Measurements from ENCODE around the gene SLC6A8. TPM values are rescaled to one million over a fixed set of nuclear protein-coding genes. Genes with fewer than 3 reads are reported as not detected.

SLC6A8 gene
- total RNA-seq, 1 donor from 2014 or later = 74.1 TPM

- TF ChIP-seq CTCF (IDR thresholded peaks at IDR 0.05) = no peak
- no peak for DNase-seq (ENCODE audit: extremely low spot score, unreplicated experiment)
- no peaks in the 10 kb centered on the region for H3K9me3 Mint-ChIP-seq (ENCODE audit: unreplicated experiment)
- H3K27me3 Mint-ChIP-seq (ENCODE audit: unreplicated experiment) = peaks cover 19% of the 10 kb centered on the region
- no peak overlapping the region for H3K4me3 Mint-ChIP-seq (ENCODE audit: unreplicated experiment)
- peaks cover 10% of the 10 kb centered on the region for H3K4me1 Mint-ChIP-seq (ENCODE audit: unreplicated experiment)
- no peaks in the 10 kb centered on the region for H3K36me3 Mint-ChIP-seq (ENCODE audit: unreplicated experiment)
- H3K27ac Mint-ChIP-seq (ENCODE audit: unreplicated experiment) = no peak overlapping the region
Observed at GRCh38 chrX:153670748-153671588, 16.8 kb upstream of the SLC6A8 start.

DNA sequence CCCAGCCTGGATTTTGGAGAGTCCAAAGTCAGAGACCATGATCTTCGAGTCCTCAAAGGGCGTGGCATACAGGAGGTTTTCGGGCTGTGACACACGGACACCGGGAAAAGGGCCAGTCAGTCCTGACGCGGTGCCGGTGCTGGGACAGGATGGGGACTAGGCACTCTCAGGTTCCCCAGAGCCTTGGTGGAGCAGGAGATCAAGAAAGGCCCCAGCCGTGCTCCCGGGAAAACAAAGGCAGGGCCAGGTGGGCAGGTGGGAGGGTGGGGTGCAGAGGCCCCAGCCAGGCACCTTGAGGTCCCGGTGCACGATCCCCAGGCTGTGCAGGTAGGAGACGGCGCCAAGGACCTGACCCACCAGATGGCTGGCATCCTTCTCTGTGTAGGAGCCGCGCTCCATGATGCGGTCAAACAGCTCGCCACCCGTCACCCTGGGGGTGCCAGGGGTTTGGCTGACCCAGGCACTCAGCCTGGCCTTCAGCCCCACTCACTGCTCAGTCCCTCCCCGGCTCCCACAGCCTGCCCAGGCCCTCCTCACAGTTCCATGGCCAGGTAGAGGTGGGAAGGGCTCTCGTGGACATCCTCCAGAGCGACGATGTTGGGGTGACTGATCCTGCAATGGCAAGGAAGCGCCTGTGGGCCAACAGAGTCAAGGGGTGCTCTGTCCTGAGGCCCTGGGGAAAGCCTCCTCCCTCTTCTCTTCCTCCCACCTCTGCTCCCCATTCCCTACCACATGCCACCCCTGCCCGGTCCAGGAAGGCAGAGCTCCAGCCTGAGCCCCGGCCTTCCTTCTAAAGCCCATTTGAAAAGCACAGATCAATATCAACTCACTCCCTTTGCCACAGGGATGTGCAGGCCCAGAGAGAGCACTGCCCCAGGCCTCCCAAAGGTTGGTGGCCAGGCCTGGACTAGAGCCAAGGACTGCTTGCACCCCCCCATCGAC lies 15.9 kb upstream of the SLC6A8 start:
- DNase-seq (ENCODE audit: extremely low spot score, unreplicated experiment) = no peak
- no peak for TF ChIP-seq CTCF (IDR thresholded peaks at IDR 0.05)
- no peak overlapping the region for H3K4me3 Mint-ChIP-seq (ENCODE audit: unreplicated experiment)
- H3K27ac Mint-ChIP-seq (ENCODE audit: unreplicated experiment) = no peak overlapping the region
- no peaks in the 10 kb centered on the region for H3K9me3 Mint-ChIP-seq (ENCODE audit: unreplicated experiment)
- no peaks in the 10 kb centered on the region for H3K36me3 Mint-ChIP-seq (ENCODE audit: unreplicated experiment)
- peaks cover 19% of the 10 kb centered on the region for H3K27me3 Mint-ChIP-seq (ENCODE audit: unreplicated experiment)
- peaks cover 10% of the 10 kb centered on the region for H3K4me1 Mint-ChIP-seq (ENCODE audit: unreplicated experiment)

- no peak for TF ChIP-seq CTCF (IDR thresholded peaks at IDR 0.05)
- H3K4me1 Mint-ChIP-seq (ENCODE audit: unreplicated experiment) = peaks cover 8% of the 10 kb centered on the region
- peaks cover 19% of the 10 kb centered on the region for H3K27me3 Mint-ChIP-seq (ENCODE audit: unreplicated experiment)
- H3K9me3 Mint-ChIP-seq (ENCODE audit: unreplicated experiment) = no peaks in the 10 kb centered on the region
- DNase-seq (ENCODE audit: extremely low spot score, unreplicated experiment) = no peak
- no peaks in the 10 kb centered on the region for H3K36me3 Mint-ChIP-seq (ENCODE audit: unreplicated experiment)
- no peak overlapping the region for H3K4me3 Mint-ChIP-seq (ENCODE audit: unreplicated experiment)
- H3K27ac Mint-ChIP-seq (ENCODE audit: unreplicated experiment) = no peak overlapping the region
Observed at GRCh38 chrX:153672531-153673427, 14.9 kb upstream of the SLC6A8 start.

DNA sequence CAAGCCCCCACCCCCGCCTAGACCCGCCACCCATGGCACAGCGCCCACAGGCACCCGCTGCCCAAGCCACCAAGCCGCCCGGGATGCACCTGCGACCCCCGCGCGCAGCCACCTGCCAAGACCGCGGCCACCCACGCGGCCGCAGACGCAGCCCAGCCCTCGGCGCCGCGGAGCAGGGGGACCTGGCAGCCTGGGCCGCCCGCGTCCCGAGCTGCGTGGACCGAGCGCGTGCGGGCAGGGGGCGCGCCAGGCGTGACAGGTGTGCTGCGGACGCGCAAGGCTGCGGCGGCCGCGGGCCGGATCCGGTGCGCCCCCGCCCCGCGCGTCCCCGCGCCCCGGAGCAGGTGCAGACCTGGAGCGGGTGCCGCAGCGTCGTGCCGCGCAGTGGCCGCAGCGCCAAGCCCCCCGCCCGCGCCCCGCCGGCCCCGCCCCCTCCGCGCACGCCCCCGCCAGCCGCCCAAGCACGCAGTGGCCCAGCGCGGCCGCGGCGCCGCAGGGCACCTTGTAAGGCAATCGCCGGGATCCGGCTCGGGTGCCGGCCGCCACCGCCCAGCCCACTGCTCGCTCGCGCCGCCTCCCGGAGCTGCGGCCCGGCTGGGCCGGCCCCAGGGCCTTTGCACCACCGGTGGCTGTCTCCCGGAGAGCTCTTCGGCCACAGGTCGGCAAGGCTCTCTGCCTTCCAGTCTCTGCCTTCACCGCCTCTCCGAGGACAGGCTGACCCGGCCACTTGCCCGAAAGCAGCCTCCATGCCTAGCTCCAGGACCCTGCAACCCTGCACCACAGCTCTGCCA lies 14.1 kb upstream of the SLC6A8 start, which contains the start of gene PNCK:
Gene PNCK (minus strand): TSS at position 386 of the 791 bp plus-strand sequence. CDS start 737 bp downstream, outside the sequence.
- no peak for TF ChIP-seq CTCF (IDR thresholded peaks at IDR 0.05)
- no peak within 1 kb of the TSS for H3K4me3 Mint-ChIP-seq (ENCODE audit: unreplicated experiment)
- no peaks in the 10 kb centered on the region for H3K9me3 Mint-ChIP-seq (ENCODE audit: unreplicated experiment)
- H3K36me3 Mint-ChIP-seq (ENCODE audit: unreplicated experiment) = no peaks in the 10 kb centered on the region
- DNase-seq (ENCODE audit: extremely low spot score, unreplicated experiment) = no peak
- H3K4me1 Mint-ChIP-seq (ENCODE audit: unreplicated experiment) = peaks cover 4% of the 10 kb centered on the region
- no peak within 1 kb of the TSS for H3K27ac Mint-ChIP-seq (ENCODE audit: unreplicated experiment)
- peaks cover 22% of the 10 kb centered on the region for H3K27me3 Mint-ChIP-seq (ENCODE audit: unreplicated experiment)

Data from osteocyte (in vitro differentiated cells).